NCI-H460 (cell line): ENCODE results near the gene MTFR2. TPM values are rescaled to one million over a fixed set of nuclear protein-coding genes. Genes with fewer than 3 reads are reported as not detected.

Experiments
- DNase-seq: peaks from one replicate; pipeline ENCODE4 v3.0.0-alpha.2; 2016; ENCODE audit warnings: low read depth; ENCODE audit errors: extremely low read depth
- total RNA-seq: library from RNA; depleted of rRNA; stranded (reverse); fragments of >200 nt; shearing (Covaris generic); gene quantifications from 2 replicates; pipeline ENCODE4 v1.2.3, GENCODE V29; 2014; rRNA removed

MTFR2 gene
- total RNA-seq, 1 experiment from 2014 or later = 5.7 TPM

DNA sequence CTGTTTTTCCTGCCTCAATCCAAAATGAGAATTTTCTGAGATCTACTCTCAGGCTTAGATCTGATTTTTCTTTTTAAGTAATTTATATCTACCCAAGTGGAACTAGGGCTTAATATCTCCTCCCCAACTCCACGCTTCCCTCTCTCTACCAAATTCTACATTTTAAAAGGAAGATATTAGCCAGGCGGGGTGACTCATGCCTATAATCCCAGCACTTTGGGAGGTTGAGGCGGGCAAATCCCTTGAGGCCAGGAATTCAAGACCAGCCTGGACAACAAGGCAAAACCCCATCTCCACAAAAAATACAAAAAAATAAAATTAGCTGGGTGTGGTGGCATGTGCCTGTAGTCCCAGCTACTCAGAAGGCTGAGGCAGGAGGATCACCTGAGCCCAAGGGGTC, 61.0 kb downstream of the MTFR2 start:
- no peak for DNase-seq

DNA sequence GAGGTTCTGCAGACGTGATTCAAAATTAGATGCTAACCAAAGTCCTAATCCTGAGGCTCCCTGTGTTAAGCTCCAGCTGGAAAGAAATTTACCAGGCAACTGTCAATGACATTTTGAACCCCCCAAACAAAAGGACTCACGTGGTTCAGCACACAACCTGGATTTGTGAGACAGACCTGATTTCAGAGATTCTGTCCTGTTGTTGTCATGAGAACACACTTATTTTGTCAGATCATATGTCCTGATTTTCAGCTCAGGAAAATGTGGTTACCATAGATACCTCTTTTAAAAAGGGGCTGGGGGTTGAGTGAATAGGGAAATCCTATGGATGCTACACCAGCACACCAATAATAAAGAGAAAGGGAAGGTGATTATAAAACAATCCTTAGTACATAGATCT, 61.6 kb downstream of the MTFR2 start:
- no peak for DNase-seq

DNA sequence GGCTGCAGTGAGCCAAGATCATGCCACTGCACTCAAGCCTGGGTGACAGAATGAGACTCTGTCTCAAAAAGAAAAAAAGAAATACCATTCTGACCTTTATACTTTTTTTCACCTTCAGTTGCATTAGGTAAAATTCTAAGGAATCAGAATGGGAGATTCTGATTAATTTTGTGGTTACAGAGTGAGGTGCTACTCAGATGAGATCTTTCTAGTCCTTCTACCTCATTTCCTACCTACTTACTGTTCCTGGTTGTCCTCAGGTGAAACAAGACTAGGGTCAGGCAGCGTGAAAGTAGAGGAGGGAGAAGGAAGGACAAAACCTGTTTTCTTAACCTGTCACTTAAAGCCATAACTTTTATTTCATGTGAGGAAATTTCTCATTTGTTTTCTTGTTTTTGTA, 63.7 kb downstream of the MTFR2 start:
- DNase-seq = no peak

DNA sequence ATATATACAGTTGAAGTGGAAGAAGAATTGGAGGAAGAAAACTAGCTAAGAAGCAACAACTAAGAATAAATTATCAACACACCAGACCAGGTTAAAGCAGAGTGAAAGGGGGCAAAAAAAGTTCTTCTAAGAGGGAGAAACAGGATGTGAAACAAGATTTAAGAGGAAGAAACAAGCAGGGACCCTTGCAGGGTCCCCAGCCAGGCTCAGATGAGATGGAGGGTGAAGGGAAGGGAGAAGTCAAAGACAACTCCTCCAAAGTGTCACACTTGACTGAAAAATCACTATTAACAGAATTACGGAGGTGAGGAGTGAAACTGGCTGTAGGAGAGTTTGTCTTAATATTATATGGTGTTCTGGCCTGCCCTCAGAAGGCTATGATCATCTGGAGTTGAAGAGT, 65.4 kb downstream of the MTFR2 start:
- DNase-seq = no peak

DNA sequence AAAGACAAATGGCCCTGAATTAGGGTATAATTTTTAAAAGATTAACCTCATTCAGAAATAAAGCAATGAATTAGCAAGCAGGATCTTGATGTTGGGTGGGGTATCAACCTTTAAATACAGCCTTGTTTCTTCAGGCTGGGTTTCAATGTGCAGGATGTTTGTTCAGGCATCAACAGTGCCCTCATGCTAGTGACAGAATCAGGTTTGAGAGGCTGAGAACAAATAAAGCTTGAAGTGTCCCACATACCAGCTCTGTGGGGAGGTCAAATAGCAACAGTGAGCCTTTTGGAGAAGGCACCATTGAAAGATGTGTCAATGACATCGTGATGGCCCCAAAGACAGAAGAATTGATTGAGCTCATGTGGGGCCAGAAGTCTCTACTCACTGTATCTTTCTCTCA, 68.2 kb downstream of the MTFR2 start:
- no peak for DNase-seq

DNA sequence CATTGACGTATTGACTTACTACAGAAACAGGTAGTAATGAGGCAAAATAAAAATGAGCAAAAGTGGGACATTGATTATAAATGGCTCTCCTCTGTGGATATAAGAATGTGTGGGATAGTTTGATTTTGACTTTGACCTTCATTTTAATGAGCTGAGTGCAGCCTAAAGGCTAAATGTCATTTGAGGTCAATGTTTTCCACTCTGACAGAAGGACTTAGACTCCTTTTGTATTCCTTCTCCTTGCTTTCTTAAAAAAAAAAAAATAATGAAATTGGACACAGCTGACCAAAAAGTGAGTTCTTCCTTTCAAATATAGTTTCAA, 68.6 kb downstream of the MTFR2 start:
- no peak for DNase-seq

Other genes with a start within 250 kb of the MTFR2 start
- gene BCLAF1, start 39.5 kb upstream of the MTFR2 start, total RNA-seq = 117 and 120 TPM in 2 replicates